ENCODE results near the gene METTL16. TPM values are rescaled to one million over a fixed set of nuclear protein-coding genes. Genes with fewer than 3 reads are reported as not detected.
A peak's percentile ranks its signal among the peaks of the same experiment; 100 is the strongest.

The METTL16 gene
- total RNA-seq, 4 donors from 2014 or later: 16.1 to 141 (median 19.8) TPM

- H3K4me3 ChIP-seq: peak overlapping the region in 3 of 4 donors; percentile 10 to 37 (median 28)
- DNase-seq: peak; percentile 93
- TF ChIP-seq, protein P1, sequence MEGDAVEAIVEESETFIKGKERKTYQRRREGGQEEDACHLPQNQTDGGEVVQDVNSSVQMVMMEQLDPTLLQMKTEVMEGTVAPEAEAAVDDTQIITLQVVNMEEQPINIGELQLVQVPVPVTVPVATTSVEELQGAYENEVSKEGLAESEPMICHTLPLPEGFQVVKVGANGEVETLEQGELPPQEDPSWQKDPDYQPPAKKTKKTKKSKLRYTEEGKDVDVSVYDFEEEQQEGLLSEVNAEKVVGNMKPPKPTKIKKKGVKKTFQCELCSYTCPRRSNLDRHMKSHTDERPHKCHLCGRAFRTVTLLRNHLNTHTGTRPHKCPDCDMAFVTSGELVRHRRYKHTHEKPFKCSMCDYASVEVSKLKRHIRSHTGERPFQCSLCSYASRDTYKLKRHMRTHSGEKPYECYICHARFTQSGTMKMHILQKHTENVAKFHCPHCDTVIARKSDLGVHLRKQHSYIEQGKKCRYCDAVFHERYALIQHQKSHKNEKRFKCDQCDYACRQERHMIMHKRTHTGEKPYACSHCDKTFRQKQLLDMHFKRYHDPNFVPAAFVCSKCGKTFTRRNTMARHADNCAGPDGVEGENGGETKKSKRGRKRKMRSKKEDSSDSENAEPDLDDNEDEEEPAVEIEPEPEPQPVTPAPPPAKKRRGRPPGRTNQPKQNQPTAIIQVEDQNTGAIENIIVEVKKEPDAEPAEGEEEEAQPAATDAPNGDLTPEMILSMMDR (IDR thresholded peaks at IDR 0.05): no peak
- TF ChIP-seq POLR2A (IDR thresholded peaks at IDR 0.05) (peak; percentile 69), EP300 (IDR thresholded peaks at IDR 0.05; ENCODE audit: low read depth) (no peak), POLR2AphosphoS5 (IDR thresholded peaks at IDR 0.05) (peak; percentile 81 to 89 (median 82))
- H3K4me1 ChIP-seq: peaks cover 50 to 62% (median 59%) of the 10 kb centered on the region in 4 donors
- 14% methylated on average over 11 of the region's 34 CpGs; no CpG with 5 or more reads in 1 of the 2 donors for WGBS, 2 donors (ENCODE audit: low coverage in 1 of 2)
- peak overlapping the region; percentile 98 to 100 (median 100) for H3K27ac ChIP-seq
- no peaks in the 10 kb centered on the region for H3K27me3 ChIP-seq
- H3K36me3 ChIP-seq: no peaks in the 10 kb centered on the region
- intact Hi-C loops (cut with DNase I; ENCODE audit: low total_unique reads): no loop called here
- in situ Hi-C loops (cut with MboI; ENCODE audit: low pct_ligation_motif_present in 1 of 4, low pct_unique_long_range_greater_than_20kb in 1 of 4, low sequenced_read_pairs in 3 of 4): no loop called here
- H3K9me3 ChIP-seq: no peaks in the 10 kb centered on the region
Measured at GRCh38 chr17:2396568-2397246, 115.0 kb downstream of the METTL16 start.

GRCh38 chr17:2396192-2396567 lies 115.5 kb downstream of the METTL16 start:
- no peak for TF ChIP-seq POLR2A (IDR thresholded peaks at IDR 0.05)
- TF ChIP-seq POLR2AphosphoS5 (IDR thresholded peaks at IDR 0.05): no peak
- TF ChIP-seq, protein P1 (IDR thresholded peaks at IDR 0.05): no peak
- no peak for TF ChIP-seq EP300 (IDR thresholded peaks at IDR 0.05; ENCODE audit: low read depth)
- in situ Hi-C loops (cut with MboI; ENCODE audit: low pct_ligation_motif_present in 1 of 4, low pct_unique_long_range_greater_than_20kb in 1 of 4, low sequenced_read_pairs in 3 of 4): no loop called here
- no peak for DNase-seq
- intact Hi-C loops (cut with DNase I; ENCODE audit: low total_unique reads): no loop called here
- peak overlapping the region; percentile 98 to 100 (median 100) for H3K27ac ChIP-seq
- no peaks in the 10 kb centered on the region for H3K36me3 ChIP-seq
- H3K4me3 ChIP-seq: peak overlapping the region in 3 of 4 donors; percentile 10 to 37 (median 28)
- 47 to 53% methylated on average over 5 to 7 of the region's 7 CpGs for WGBS, 2 donors (ENCODE audit: low coverage in 1 of 2)
- peaks cover 55 to 67% (median 64%) of the 10 kb centered on the region in 4 donors for H3K4me1 ChIP-seq
- H3K27me3 ChIP-seq: no peaks in the 10 kb centered on the region
- no peaks in the 10 kb centered on the region for H3K9me3 ChIP-seq

DNA sequence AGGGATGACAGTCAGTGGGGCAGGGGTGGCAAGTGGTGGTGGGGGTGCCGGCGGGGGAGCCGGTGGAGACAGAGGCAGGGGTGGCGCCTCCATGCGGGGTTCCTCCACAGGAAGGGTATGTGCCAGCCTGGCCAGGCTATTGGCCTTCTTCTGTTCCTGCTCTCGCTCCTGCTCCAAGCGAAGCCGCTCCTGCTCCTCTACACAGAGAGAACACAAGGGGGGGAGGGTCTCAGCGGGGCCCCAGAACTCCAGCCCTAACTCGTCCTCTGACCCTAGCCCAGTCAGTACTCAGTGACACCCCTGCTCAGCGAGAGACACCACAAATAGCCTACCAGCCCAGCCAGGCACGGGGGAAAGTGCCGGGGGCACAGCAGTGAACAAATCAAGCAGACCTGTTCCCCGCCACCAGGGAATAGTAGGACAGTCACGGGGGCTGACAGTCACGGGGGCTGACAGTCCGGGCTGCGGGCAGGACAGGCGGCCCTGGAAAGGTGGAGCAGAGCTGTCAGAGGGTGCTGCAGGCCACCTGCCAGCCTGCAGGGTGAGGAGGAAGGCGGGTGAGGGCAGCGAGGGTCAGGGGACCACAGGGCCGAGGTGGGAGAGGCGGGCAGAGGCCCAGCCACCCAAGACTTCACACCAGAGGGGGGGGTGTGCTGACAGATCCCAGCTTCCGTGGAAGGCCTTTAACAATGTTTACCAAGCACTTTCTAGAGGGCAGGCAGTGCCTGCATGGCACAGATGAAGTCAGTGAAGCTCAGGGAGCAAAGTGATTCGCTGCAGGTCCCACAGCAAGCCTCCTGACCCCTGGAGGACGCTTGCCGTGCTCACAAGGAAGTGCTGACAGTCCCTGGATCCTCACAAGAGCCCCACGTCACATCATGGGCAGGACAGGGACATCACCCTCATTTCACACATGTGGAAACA lies 116.2 kb downstream of the METTL16 start:
- WGBS, 2 donors (ENCODE audit: low coverage in 1 of 2): 60 to 76% methylated on average over 1 to 25 of the region's 28 CpGs
- intact Hi-C loops (cut with DNase I; ENCODE audit: low total_unique reads) (no loop called here), in situ Hi-C loops (cut with MboI; ENCODE audit: low pct_ligation_motif_present in 1 of 4, low pct_unique_long_range_greater_than_20kb in 1 of 4, low sequenced_read_pairs in 3 of 4) (no loop called here)
- Histone ChIP-seq H3K9me3 (no peaks in the 10 kb centered on the region), H3K4me1 (peaks cover 62 to 73% (median 69%) of the 10 kb centered on the region in 4 donors), H3K4me3 (peak overlapping the region in 1 of 4 donors; percentile 28), H3K27ac (peak overlapping the region; percentile 98 to 100 (median 100)), H3K36me3 (no peaks in the 10 kb centered on the region), H3K27me3 (no peaks in the 10 kb centered on the region)
- no peak for DNase-seq
- TF ChIP-seq POLR2A (IDR thresholded peaks at IDR 0.05) (peak; percentile 42), EP300 (IDR thresholded peaks at IDR 0.05; ENCODE audit: low read depth) (no peak), POLR2AphosphoS5 (IDR thresholded peaks at IDR 0.05) (peak in 1 of 3 donors; percentile 26)
- TF ChIP-seq, protein P1 (IDR thresholded peaks at IDR 0.05): peak in 1 of 5 experiments; percentile 12

- 92 to 100% methylated on average over 1 to 16 of the region's 16 CpGs for WGBS, 2 donors (ENCODE audit: low coverage in 1 of 2)
- in situ Hi-C loops (cut with MboI; ENCODE audit: low pct_ligation_motif_present in 1 of 4, low pct_unique_long_range_greater_than_20kb in 1 of 4, low sequenced_read_pairs in 3 of 4) (no loop called here), intact Hi-C loops (cut with DNase I; ENCODE audit: low total_unique reads) (no loop called here)
Measured at GRCh38 chr17:2394775-2395201, 116.9 kb downstream of the METTL16 start.

More at GRCh38 chr17:2394775-2395201, 116.9 kb downstream of the METTL16 start:
- no peak overlapping the region for H3K4me3 ChIP-seq
- H3K4me1 ChIP-seq: peaks cover 63 to 80% (median 71%) of the 10 kb centered on the region in 4 donors
- H3K27ac ChIP-seq: peak overlapping the region; percentile 98 to 100 (median 100)
- no peaks in the 10 kb centered on the region for H3K9me3 ChIP-seq
- no peaks in the 10 kb centered on the region for H3K36me3 ChIP-seq
- no peak for DNase-seq
- H3K27me3 ChIP-seq: no peaks in the 10 kb centered on the region
- TF ChIP-seq, protein P1 (IDR thresholded peaks at IDR 0.05): no peak
- TF ChIP-seq POLR2AphosphoS5 (IDR thresholded peaks at IDR 0.05): no peak
- TF ChIP-seq POLR2A (IDR thresholded peaks at IDR 0.05): no peak
- TF ChIP-seq EP300 (IDR thresholded peaks at IDR 0.05; ENCODE audit: low read depth): no peak
